SK-N-SH treated with all-trans-retinoic acid at 6 μM for 48 hours (cell line): ENCODE results near the gene MYCBP2.

Experiments used
- ATAC-seq: fragments of 200-7000 bp; cut with Tn5 transposase; 3 replicates; pipeline ENCODE4 v1.9.1; 2020; ENCODE audit warnings: mild to moderate bottlenecking, moderate library complexity
- ARNTL ChIP-seq: fragments of 450-650 bp; formaldehyde crosslinking; IDR thresholded peaks from 2 replicates; pipeline ENCODE4 v1.5.0; 2020; ENCODE audit warnings: low read depth, mild to moderate bottlenecking, moderate library complexity, borderline replicate concordance
- BACH2 ChIP-seq: fragments of 250-450 bp; sonication (Bioruptor Pico); IDR thresholded peaks from 2 replicates; pipeline ENCODE4 v1.9.0; 2021; ENCODE audit warnings: mild to moderate bottlenecking, borderline replicate concordance
- CSDC2 ChIP-seq: fragments of 250-450 bp; sonication (Bioruptor Pico); IDR thresholded peaks from 2 replicates; pipeline ENCODE4 v1.5.0; 2020; ENCODE audit warnings: mild to moderate bottlenecking, moderate library complexity
- ESRRG ChIP-seq: fragments of 250-450 bp; sonication (Bioruptor Pico); IDR thresholded peaks from 2 replicates; pipeline ENCODE4 v1.6.1; 2021; ENCODE audit warnings: mild to moderate bottlenecking
- GLIS3 ChIP-seq: fragments of 250-450 bp; sonication (Bioruptor Pico); IDR thresholded peaks from 2 replicates; pipeline ENCODE4 v1.5.0; 2020; ENCODE audit warnings: mild to moderate bottlenecking, moderate library complexity
- ISL1 ChIP-seq: fragments of 250-450 bp; sonication (Bioruptor Pico); IDR thresholded peaks from 2 replicates; pipeline ENCODE4 v2.1.2; 2022; ENCODE audit warnings: mild to moderate bottlenecking, moderate library complexity
- OSR1 ChIP-seq: fragments of 250-450 bp; sonication (Bioruptor Pico); IDR thresholded peaks from 2 replicates; pipeline ENCODE4 v1.8.0; 2022; ENCODE audit warnings: moderate library complexity, mild to moderate bottlenecking, inconsistent platforms
- POU6F1 ChIP-seq: fragments of 250-450 bp; sonication (Bioruptor Pico); IDR thresholded peaks from 2 replicates; pipeline ENCODE4 v1.8.0; 2021; ENCODE audit warnings: low read depth, mild to moderate bottlenecking, moderate library complexity, borderline replicate concordance
- PPARA ChIP-seq: fragments of 250-450 bp; sonication (Bioruptor Pico); IDR thresholded peaks from 2 replicates; pipeline ENCODE4 v1.5.0; 2020; ENCODE audit warnings: mild to moderate bottlenecking, borderline replicate concordance
- RARB ChIP-seq: fragments of 250-450 bp; sonication (Bioruptor Pico); IDR thresholded peaks from 2 replicates; pipeline ENCODE4 v1.8.0; 2021; ENCODE audit warnings: mild to moderate bottlenecking, moderate library complexity
- SNAI2 ChIP-seq: fragments of 250-450 bp; sonication (Bioruptor Pico); IDR thresholded peaks from 2 replicates; pipeline ENCODE4 v1.5.0; 2020; ENCODE audit warnings: mild to moderate bottlenecking, moderate library complexity
- TCF4 ChIP-seq: fragments of 250-450 bp; sonication (Bioruptor Pico); IDR thresholded peaks from 2 replicates; pipeline ENCODE4 v1.8.0; 2021; ENCODE audit warnings: mild to moderate bottlenecking, moderate library complexity, borderline replicate concordance
- TOX ChIP-seq: fragments of 250-450 bp; sonication (Bioruptor Pico); IDR thresholded peaks from 2 replicates; pipeline ENCODE4 v1.8.0; 2021; ENCODE audit warnings: mild to moderate bottlenecking, moderate library complexity, borderline replicate concordance
- ZC3H10 ChIP-seq: fragments of 250-450 bp; sonication (Bioruptor Pico); IDR thresholded peaks from 2 replicates; pipeline ENCODE4 v1.5.1; 2021; ENCODE audit warnings: mild to moderate bottlenecking, moderate library complexity
- ZFP3 ChIP-seq: fragments of 250-450 bp; sonication (Bioruptor Pico); IDR thresholded peaks from 2 replicates; pipeline ENCODE4 v1.5.0; 2020; ENCODE audit warnings: mild to moderate bottlenecking, moderate library complexity
- ZFP30 ChIP-seq: fragments of 450-650 bp; formaldehyde crosslinking; IDR thresholded peaks from 2 replicates; pipeline ENCODE4 v1.5.0; 2022; ENCODE audit warnings: mild to moderate bottlenecking, moderate library complexity
- ZNF565 ChIP-seq: fragments of 450-650 bp; formaldehyde crosslinking; conservative IDR thresholded peaks from 2 replicates; pipeline ENCODE4 v1.5.0; 2020; ENCODE audit warnings: low read depth, mild to moderate bottlenecking, moderate library complexity
- ZNF70 ChIP-seq: fragments of 450-650 bp; formaldehyde crosslinking; IDR thresholded peaks from 2 replicates; pipeline ENCODE4 v1.5.0; 2020; ENCODE audit warnings: mild to moderate bottlenecking, moderate library complexity
- ZNF8 ChIP-seq: fragments of 450-650 bp; formaldehyde crosslinking; IDR thresholded peaks from 2 replicates; pipeline ENCODE4 v1.5.0; 2020; ENCODE audit warnings: mild to moderate bottlenecking, moderate library complexity
- TF ChIP-seq, protein P1 (sequence below): fragments of 250-450 bp; sonication (Bioruptor Pico); IDR thresholded peaks from 2 replicates; pipeline ENCODE4 v1.5.0; 2020; ENCODE audit warnings: mild to moderate bottlenecking, moderate library complexity
- TF ChIP-seq, protein P2 (sequence below): fragments of 250-450 bp; sonication (Bioruptor Pico); IDR thresholded peaks from 2 replicates; pipeline ENCODE4 v1.8.0; 2020; ENCODE audit warnings: mild to moderate bottlenecking, moderate library complexity, borderline replicate concordance
- TF ChIP-seq, protein P3 (sequence below): fragments of 250-450 bp; sonication (Bioruptor Pico); IDR thresholded peaks from 2 replicates; pipeline ENCODE4 v1.5.1; 2020; ENCODE audit warnings: low read depth, mild to moderate bottlenecking, moderate library complexity
- TF ChIP-seq, protein P4 (sequence below): fragments of 250-450 bp; sonication (Bioruptor Pico); IDR thresholded peaks from 2 replicates; pipeline ENCODE4 v1.5.1; 2021; ENCODE audit warnings: mild to moderate bottlenecking, moderate library complexity

The MYCBP2 gene

GRCh38 chr13:77136902-77137420 lies 189.9 kb downstream of the MYCBP2 start:
- TF ChIP-seq ZNF565 (no peak), ZC3H10 (CRISPR knock-in tag) (no peak), RARB (CRISPR knock-in tag) (no peak), GLIS3 (CRISPR knock-in tag) (no peak), OSR1 (CRISPR knock-in tag) (no peak), TCF4 (CRISPR knock-in tag) (no peak), ZNF8 (CRISPR knock-in tag) (no peak), TOX (CRISPR knock-in tag) (no peak), POU6F1 (no peak), ZFP3 (CRISPR knock-in tag) (no peak), ESRRG (CRISPR knock-in tag) (no peak), ARNTL (no peak), ISL1 (no peak), BACH2 (CRISPR knock-in tag) (no peak), ZFP30 (CRISPR knock-in tag) (no peak), SNAI2 (CRISPR knock-in tag) (no peak)
- TF ChIP-seq, protein P1, sequence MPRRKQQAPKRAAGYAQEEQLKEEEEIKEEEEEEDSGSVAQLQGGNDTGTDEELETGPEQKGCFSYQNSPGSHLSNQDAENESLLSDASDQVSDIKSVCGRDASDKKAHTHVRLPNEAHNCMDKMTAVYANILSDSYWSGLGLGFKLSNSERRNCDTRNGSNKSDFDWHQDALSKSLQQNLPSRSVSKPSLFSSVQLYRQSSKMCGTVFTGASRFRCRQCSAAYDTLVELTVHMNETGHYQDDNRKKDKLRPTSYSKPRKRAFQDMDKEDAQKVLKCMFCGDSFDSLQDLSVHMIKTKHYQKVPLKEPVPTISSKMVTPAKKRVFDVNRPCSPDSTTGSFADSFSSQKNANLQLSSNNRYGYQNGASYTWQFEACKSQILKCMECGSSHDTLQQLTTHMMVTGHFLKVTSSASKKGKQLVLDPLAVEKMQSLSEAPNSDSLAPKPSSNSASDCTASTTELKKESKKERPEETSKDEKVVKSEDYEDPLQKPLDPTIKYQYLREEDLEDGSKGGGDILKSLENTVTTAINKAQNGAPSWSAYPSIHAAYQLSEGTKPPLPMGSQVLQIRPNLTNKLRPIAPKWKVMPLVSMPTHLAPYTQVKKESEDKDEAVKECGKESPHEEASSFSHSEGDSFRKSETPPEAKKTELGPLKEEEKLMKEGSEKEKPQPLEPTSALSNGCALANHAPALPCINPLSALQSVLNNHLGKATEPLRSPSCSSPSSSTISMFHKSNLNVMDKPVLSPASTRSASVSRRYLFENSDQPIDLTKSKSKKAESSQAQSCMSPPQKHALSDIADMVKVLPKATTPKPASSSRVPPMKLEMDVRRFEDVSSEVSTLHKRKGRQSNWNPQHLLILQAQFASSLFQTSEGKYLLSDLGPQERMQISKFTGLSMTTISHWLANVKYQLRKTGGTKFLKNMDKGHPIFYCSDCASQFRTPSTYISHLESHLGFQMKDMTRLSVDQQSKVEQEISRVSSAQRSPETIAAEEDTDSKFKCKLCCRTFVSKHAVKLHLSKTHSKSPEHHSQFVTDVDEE (CRISPR knock-in tag): no peak
- TF ChIP-seq, protein P2, sequence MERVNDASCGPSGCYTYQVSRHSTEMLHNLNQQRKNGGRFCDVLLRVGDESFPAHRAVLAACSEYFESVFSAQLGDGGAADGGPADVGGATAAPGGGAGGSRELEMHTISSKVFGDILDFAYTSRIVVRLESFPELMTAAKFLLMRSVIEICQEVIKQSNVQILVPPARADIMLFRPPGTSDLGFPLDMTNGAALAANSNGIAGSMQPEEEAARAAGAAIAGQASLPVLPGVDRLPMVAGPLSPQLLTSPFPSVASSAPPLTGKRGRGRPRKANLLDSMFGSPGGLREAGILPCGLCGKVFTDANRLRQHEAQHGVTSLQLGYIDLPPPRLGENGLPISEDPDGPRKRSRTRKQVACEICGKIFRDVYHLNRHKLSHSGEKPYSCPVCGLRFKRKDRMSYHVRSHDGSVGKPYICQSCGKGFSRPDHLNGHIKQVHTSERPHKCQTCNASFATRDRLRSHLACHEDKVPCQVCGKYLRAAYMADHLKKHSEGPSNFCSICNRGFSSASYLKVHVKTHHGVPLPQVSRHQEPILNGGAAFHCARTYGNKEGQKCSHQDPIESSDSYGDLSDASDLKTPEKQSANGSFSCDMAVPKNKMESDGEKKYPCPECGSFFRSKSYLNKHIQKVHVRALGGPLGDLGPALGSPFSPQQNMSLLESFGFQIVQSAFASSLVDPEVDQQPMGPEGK (CRISPR knock-in tag): no peak
- TF ChIP-seq, protein P3, sequence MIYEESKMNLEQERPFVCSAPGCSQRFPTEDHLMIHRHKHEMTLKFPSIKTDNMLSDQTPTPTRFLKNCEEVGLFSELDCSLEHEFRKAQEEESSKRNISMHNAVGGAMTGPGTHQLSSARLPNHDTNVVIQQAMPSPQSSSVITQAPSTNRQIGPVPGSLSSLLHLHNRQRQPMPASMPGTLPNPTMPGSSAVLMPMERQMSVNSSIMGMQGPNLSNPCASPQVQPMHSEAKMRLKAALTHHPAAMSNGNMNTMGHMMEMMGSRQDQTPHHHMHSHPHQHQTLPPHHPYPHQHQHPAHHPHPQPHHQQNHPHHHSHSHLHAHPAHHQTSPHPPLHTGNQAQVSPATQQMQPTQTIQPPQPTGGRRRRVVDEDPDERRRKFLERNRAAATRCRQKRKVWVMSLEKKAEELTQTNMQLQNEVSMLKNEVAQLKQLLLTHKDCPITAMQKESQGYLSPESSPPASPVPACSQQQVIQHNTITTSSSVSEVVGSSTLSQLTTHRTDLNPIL: no peak
- TF ChIP-seq, protein P4, sequence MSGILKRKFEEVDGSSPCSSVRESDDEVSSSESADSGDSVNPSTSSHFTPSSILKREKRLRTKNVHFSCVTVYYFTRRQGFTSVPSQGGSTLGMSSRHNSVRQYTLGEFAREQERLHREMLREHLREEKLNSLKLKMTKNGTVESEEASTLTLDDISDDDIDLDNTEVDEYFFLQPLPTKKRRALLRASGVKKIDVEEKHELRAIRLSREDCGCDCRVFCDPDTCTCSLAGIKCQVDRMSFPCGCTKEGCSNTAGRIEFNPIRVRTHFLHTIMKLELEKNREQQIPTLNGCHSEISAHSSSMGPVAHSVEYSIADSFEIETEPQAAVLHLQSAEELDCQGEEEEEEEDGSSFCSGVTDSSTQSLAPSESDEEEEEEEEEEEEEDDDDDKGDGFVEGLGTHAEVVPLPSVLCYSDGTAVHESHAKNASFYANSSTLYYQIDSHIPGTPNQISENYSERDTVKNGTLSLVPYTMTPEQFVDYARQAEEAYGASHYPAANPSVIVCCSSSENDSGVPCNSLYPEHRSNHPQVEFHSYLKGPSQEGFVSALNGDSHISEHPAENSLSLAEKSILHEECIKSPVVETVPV (CRISPR knock-in tag): no peak
- no peak for ATAC-seq

- ATAC-seq: no peak
- TF ChIP-seq PPARA (CRISPR knock-in tag): no peak
- no peak for TF ChIP-seq SNAI2 (CRISPR knock-in tag)
- no peak for TF ChIP-seq TCF4 (CRISPR knock-in tag)
- no peak for TF ChIP-seq ZFP30 (CRISPR knock-in tag)
- no peak for TF ChIP-seq POU6F1
- TF ChIP-seq OSR1 (CRISPR knock-in tag): no peak
- TF ChIP-seq ISL1: no peak
- TF ChIP-seq ZNF565: no peak
- no peak for TF ChIP-seq ZC3H10 (CRISPR knock-in tag)
- TF ChIP-seq GLIS3 (CRISPR knock-in tag): no peak
- TF ChIP-seq TOX (CRISPR knock-in tag): no peak
- TF ChIP-seq ZNF8 (CRISPR knock-in tag): no peak
- TF ChIP-seq, protein P4 (CRISPR knock-in tag): no peak
- TF ChIP-seq RARB (CRISPR knock-in tag): no peak
- TF ChIP-seq ZNF70: no peak
- no peak for TF ChIP-seq ESRRG (CRISPR knock-in tag)
- TF ChIP-seq, protein P1 (CRISPR knock-in tag): no peak
- TF ChIP-seq CSDC2 (CRISPR knock-in tag): no peak
- TF ChIP-seq ARNTL: no peak
Observed at GRCh38 chr13:77124423-77124822, 202.5 kb downstream of the MYCBP2 start.
